ENCODE results near the gene PAPSS1. TPM values are rescaled to one million over a fixed set of nuclear protein-coding genes. Genes with fewer than 3 reads are reported as not detected.
"Not testable (repeated sequence)": the region's sequence is repeated elsewhere in the genome, so short reads cannot be mapped to it uniquely, and the experiment has no call there.

PAPSS1 gene
- total RNA-seq, 1 donor from 2014 or later = 36.0 TPM

DNA sequence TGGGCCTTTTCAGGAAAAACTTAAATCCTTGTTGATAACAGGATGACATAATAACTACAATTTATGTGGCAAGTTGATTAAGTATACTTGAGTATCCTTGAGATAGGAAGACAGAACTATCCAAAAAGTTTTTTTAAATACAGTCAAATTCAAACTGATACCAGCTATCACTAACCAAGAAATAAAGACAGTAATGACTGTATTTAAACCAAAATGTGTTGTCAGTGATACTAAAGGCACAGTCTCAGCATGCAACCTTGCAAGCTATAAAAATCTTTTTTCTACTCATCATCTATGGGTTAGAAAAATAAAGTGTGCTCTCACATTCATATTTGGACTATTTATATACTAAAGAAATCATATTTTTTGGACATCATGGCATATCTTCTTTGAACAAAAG lies 64.7 kb downstream of the PAPSS1 start:
- H3K27ac Mint-ChIP-seq = no peak overlapping the region
- H3K36me3 Mint-ChIP-seq (ENCODE audit: low read depth) = peaks cover 25% of the 10 kb centered on the region
- H3K4me1 Mint-ChIP-seq (ENCODE audit: low read depth) = no peaks in the 10 kb centered on the region
- peaks cover 8% of the 10 kb centered on the region for H3K9me3 Mint-ChIP-seq
- no peak for DNase-seq (ENCODE audit: low spot score)
- H3K27me3 Mint-ChIP-seq (ENCODE audit: insufficient read depth) = no peaks in the 10 kb centered on the region
- H3K4me3 Mint-ChIP-seq = no peak overlapping the region
- intact Hi-C loops (cut with micrococcal nuclease) = no loop called here

GRCh38 chr4:107654694-107655093 lies 65.3 kb downstream of the PAPSS1 start:
- Mint-ChIP-seq H3K36me3 (ENCODE audit: low read depth) (peaks cover 25% of the 10 kb centered on the region), H3K4me1 (ENCODE audit: low read depth) (no peaks in the 10 kb centered on the region)
- intact Hi-C loops (cut with micrococcal nuclease) = no loop called here

DNA sequence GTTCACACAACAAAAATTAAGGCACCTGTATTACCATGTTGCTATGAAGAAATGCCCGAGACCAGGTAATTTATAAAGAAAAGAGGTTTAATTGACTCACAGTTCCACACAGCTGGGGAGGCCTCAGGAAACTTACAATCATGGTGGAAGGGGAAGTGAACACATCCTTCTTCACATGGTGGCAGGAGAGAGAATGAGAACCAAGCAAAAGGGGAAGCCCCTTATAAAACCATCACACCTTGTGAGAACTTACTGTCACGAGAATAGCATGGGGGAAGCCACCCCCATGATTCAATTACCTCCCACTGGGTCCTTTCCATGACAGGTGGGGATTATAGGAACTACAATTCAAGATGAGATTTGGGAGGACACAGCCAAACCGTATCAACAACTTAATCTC lies 68.6 kb downstream of the PAPSS1 start:
- intact Hi-C loops (cut with micrococcal nuclease); H3K4me1 Mint-ChIP-seq (ENCODE audit: low read depth); H3K4me3 Mint-ChIP-seq; H3K9me3 Mint-ChIP-seq; H3K27ac Mint-ChIP-seq; DNase-seq (ENCODE audit: low spot score); H3K27me3 Mint-ChIP-seq (ENCODE audit: insufficient read depth): not testable (repeated sequence)
- H3K36me3 Mint-ChIP-seq (ENCODE audit: low read depth) = peaks cover 22% of the 10 kb centered on the region

More at GRCh38 chr4:107654694-107655093, 65.3 kb downstream of the PAPSS1 start:
- no peak for DNase-seq (ENCODE audit: low spot score)
- no peak overlapping the region for H3K27ac Mint-ChIP-seq
- no peaks in the 10 kb centered on the region for H3K27me3 Mint-ChIP-seq (ENCODE audit: insufficient read depth)
- no peak overlapping the region for H3K4me3 Mint-ChIP-seq
- H3K9me3 Mint-ChIP-seq = peaks cover 8% of the 10 kb centered on the region

GRCh38 chr4:107650251-107650650 lies 69.8 kb downstream of the PAPSS1 start:
- no peaks in the 10 kb centered on the region for H3K4me1 Mint-ChIP-seq (ENCODE audit: low read depth)
- H3K4me3 Mint-ChIP-seq = no peak overlapping the region
- no peak for DNase-seq (ENCODE audit: low spot score)
- peaks cover 8% of the 10 kb centered on the region for H3K9me3 Mint-ChIP-seq
- peaks cover 22% of the 10 kb centered on the region for H3K36me3 Mint-ChIP-seq (ENCODE audit: low read depth)
- intact Hi-C loops (cut with micrococcal nuclease) = no loop called here
- H3K27ac Mint-ChIP-seq = no peak overlapping the region
- H3K27me3 Mint-ChIP-seq (ENCODE audit: insufficient read depth) = no peaks in the 10 kb centered on the region

DNA sequence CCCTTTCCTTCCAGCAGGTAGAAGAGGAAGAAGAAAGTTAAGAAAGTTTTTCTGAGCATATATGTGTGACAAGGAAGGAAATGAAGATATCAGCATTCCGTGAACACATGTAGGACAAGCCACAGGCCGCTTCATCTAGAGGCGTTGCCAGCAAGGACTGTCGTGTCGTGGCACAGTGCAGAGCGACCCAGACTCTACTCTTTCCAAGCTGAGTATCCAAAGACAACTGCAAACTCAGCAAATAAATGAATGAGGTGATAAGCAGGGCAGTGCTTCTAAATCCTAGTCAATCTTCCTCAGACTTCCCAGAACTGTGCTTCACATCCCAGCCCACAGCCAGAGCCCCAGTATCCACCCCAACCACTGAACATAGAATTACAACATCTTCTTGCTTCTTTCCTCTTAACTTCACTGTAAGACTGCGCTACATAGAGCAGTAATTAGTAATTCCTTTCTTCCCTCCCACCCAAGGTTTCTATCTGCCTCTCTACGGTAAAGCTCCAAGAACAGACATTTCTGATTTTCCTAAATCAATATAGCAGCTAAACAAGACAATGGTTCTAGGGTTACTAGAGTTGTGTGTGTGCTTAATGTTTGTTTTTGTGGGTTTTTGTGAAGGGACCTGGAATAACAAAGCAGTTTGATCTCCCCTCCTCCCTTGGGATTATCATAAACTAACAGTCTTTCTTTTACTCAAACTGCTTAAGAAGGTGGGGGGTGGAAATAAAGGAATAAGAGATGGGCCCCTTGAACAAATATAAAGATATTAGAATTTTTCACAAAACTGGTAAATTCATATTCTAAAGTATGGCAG lies 71.6 kb downstream of the PAPSS1 start:
- Mint-ChIP-seq H3K9me3 (peaks cover 8% of the 10 kb centered on the region), H3K27ac (no peak overlapping the region), H3K4me1 (ENCODE audit: low read depth) (no peaks in the 10 kb centered on the region), H3K4me3 (no peak overlapping the region), H3K27me3 (ENCODE audit: insufficient read depth) (no peaks in the 10 kb centered on the region), H3K36me3 (ENCODE audit: low read depth) (peaks cover 25% of the 10 kb centered on the region)
- intact Hi-C loops (cut with micrococcal nuclease) = no loop called here
- DNase-seq (ENCODE audit: low spot score) = no peak

GRCh38 chr4:107647591-107647990 lies 72.4 kb downstream of the PAPSS1 start:
- Mint-ChIP-seq H3K27me3 (ENCODE audit: insufficient read depth) (no peaks in the 10 kb centered on the region), H3K9me3 (peaks cover 8% of the 10 kb centered on the region), H3K36me3 (ENCODE audit: low read depth) (peaks cover 20% of the 10 kb centered on the region), H3K27ac (no peak overlapping the region), H3K4me3 (no peak overlapping the region), H3K4me1 (ENCODE audit: low read depth) (no peaks in the 10 kb centered on the region)
- intact Hi-C loops (cut with micrococcal nuclease) = no loop called here
- DNase-seq (ENCODE audit: low spot score) = no peak

DNA sequence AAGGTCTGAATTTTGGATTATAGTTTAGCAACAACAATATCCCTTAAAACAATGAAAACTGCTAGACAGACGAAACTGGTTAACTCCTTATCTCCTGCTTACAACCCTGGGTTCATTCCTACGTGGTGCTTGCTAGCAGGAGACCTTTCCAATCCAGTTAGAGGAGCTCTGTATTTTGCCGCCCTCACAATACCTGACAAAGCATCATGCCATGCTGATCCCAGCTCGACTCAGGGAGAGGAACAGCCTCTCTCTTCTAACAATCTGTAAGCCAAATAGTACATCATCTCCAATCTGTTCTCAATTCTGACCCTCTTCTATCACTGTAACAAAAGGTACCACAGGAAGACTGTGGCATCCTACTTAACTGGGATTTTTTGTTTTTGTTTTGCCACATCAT lies 74.4 kb downstream of the PAPSS1 start:
- Mint-ChIP-seq H3K27ac (no peak overlapping the region), H3K4me1 (ENCODE audit: low read depth) (no peaks in the 10 kb centered on the region), H3K36me3 (ENCODE audit: low read depth) (peaks cover 8% of the 10 kb centered on the region), H3K4me3 (no peak overlapping the region), H3K27me3 (ENCODE audit: insufficient read depth) (no peaks in the 10 kb centered on the region), H3K9me3 (no peaks in the 10 kb centered on the region)
- intact Hi-C loops (cut with micrococcal nuclease) = no loop called here
- no peak for DNase-seq (ENCODE audit: low spot score)

GRCh38 chr4:107643021-107643420 lies 77.0 kb downstream of the PAPSS1 start:
- no peak for DNase-seq (ENCODE audit: low spot score)
- Mint-ChIP-seq H3K4me1 (ENCODE audit: low read depth) (no peaks in the 10 kb centered on the region), H3K27ac (no peak overlapping the region), H3K27me3 (ENCODE audit: insufficient read depth) (no peaks in the 10 kb centered on the region), H3K9me3 (no peaks in the 10 kb centered on the region), H3K36me3 (ENCODE audit: low read depth) (peaks cover 8% of the 10 kb centered on the region), H3K4me3 (no peak overlapping the region)
- intact Hi-C loops (cut with micrococcal nuclease) = no loop called here

DNA sequence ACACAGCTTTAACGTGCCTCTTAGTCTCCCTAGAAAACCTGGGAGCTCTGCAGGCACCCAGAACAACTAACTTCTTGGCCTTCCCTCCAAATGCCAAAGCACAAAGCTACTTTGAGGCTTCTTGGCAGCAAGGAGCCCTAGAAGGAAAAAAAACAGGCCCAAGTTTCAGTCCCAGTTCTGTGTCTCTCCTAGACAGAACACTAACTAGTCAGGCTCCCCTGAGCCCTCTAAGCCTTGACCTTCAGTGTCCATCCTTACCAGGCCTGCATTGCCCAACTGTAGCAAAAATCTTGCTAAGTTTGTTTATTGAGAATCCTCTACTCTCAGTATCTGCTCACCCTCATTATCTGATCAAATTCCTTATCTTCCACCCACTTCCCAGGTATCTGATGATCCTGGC lies 79.2 kb downstream of the PAPSS1 start:
- no peak overlapping the region for H3K27ac Mint-ChIP-seq
- no peaks in the 10 kb centered on the region for H3K9me3 Mint-ChIP-seq
- intact Hi-C loops (cut with micrococcal nuclease) = no loop called here
- H3K4me1 Mint-ChIP-seq (ENCODE audit: low read depth) = no peaks in the 10 kb centered on the region
- no peak for DNase-seq (ENCODE audit: low spot score)
- H3K36me3 Mint-ChIP-seq (ENCODE audit: low read depth) = peaks cover 6% of the 10 kb centered on the region
- no peaks in the 10 kb centered on the region for H3K27me3 Mint-ChIP-seq (ENCODE audit: insufficient read depth)
- H3K4me3 Mint-ChIP-seq = no peak overlapping the region

- H3K9me3 Mint-ChIP-seq = no peaks in the 10 kb centered on the region
- no peak overlapping the region for H3K4me3 Mint-ChIP-seq
- H3K27me3 Mint-ChIP-seq (ENCODE audit: insufficient read depth) = no peaks in the 10 kb centered on the region
- H3K36me3 Mint-ChIP-seq (ENCODE audit: low read depth) = peaks cover 6% of the 10 kb centered on the region
- H3K4me1 Mint-ChIP-seq (ENCODE audit: low read depth) = no peaks in the 10 kb centered on the region
- intact Hi-C loops (cut with micrococcal nuclease) = no loop called here
- no peak overlapping the region for H3K27ac Mint-ChIP-seq
- DNase-seq (ENCODE audit: low spot score) = no peak
Observed at GRCh38 chr4:107640197-107640596, 79.8 kb downstream of the PAPSS1 start.

- H3K27me3 Mint-ChIP-seq (ENCODE audit: insufficient read depth) = no peaks in the 10 kb centered on the region
- no peak for DNase-seq (ENCODE audit: low spot score)
- intact Hi-C loops (cut with micrococcal nuclease) = no loop called here
- H3K4me3 Mint-ChIP-seq = no peak overlapping the region
- no peaks in the 10 kb centered on the region for H3K4me1 Mint-ChIP-seq (ENCODE audit: low read depth)
- H3K27ac Mint-ChIP-seq = no peak overlapping the region
- H3K9me3 Mint-ChIP-seq = no peaks in the 10 kb centered on the region
- peaks cover 3% of the 10 kb centered on the region for H3K36me3 Mint-ChIP-seq (ENCODE audit: low read depth)
Observed at GRCh38 chr4:107635735-107636134, 84.3 kb downstream of the PAPSS1 start.

DNA sequence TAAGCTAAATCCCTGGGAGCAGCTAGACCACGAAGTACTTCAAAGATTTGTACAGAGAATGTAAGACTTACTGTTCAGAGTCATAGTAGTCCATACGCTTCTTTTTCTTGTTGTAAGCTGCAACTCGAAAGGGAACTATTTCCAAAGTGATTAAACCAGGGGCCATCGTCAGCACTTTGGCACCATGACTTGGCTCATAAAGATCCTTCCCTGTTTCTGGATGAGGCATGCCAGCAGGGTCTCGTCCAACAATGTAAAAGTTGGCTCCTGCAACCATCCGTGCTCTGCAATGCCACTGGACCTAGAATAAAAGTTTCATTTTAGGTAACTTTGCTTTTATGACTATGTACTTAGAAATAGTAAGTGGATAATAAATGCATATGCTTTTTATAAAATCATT lies 88.5 kb downstream of the PAPSS1 start:
- DNase-seq (ENCODE audit: low spot score) = no peak
- Mint-ChIP-seq H3K36me3 (ENCODE audit: low read depth) (peaks cover 11% of the 10 kb centered on the region), H3K4me3 (no peak overlapping the region), H3K27me3 (ENCODE audit: insufficient read depth) (no peaks in the 10 kb centered on the region), H3K4me1 (ENCODE audit: low read depth) (no peaks in the 10 kb centered on the region), H3K9me3 (no peaks in the 10 kb centered on the region), H3K27ac (no peak overlapping the region)
- intact Hi-C loops (cut with micrococcal nuclease) = no loop called here

GRCh38 chr4:107630185-107630705 lies 89.8 kb downstream of the PAPSS1 start:
- H3K36me3 Mint-ChIP-seq (ENCODE audit: low read depth) = peaks cover 11% of the 10 kb centered on the region
- intact Hi-C loops (cut with micrococcal nuclease) = no loop called here
- no peaks in the 10 kb centered on the region for H3K27me3 Mint-ChIP-seq (ENCODE audit: insufficient read depth)
- no peak for DNase-seq (ENCODE audit: low spot score)
- H3K4me1 Mint-ChIP-seq (ENCODE audit: low read depth) = no peaks in the 10 kb centered on the region
- H3K27ac Mint-ChIP-seq = no peak overlapping the region
- no peaks in the 10 kb centered on the region for H3K9me3 Mint-ChIP-seq
- no peak overlapping the region for H3K4me3 Mint-ChIP-seq

Measured in activated T-helper 1 cell treated with anti-CD3 and anti-CD28 coated beads, Interleukin-12 subunit alpha, Interleukin-12 subunit beta, Interleukin-2, Interleukin-4 antibody, amounts not matched to agents 30 ng/mL and 10 ng/mL and 1 ng/mL, durations not matched to agents 14 hours and 24 hours and 36 hours (primary cell).